SU-DHL-6 (cell line): Measurements from ENCODE around the gene ARHGAP21.

Experiments
- H2AFZ ChIP-seq: fragments of 200-600 bp; sonication (generic); 2 replicates; pipeline ENCODE4 v1.6.1; 2014; ENCODE audit warnings: low read depth, mild to moderate bottlenecking, moderate library complexity, mixed read lengths, antibody characterized with exemption, low read length; ENCODE audit not compliant: severe bottlenecking
- H3F3A ChIP-seq: fragments of 200-600 bp; shearing (Covaris generic); 2 replicates; pipeline ENCODE4 v1.6.0; 2016; ENCODE audit warnings: antibody characterized with exemption, mild to moderate bottlenecking; ENCODE audit not compliant: insufficient read depth
- H3K27ac ChIP-seq: fragments of 200-600 bp; sonication (generic); 2 replicates; pipeline ENCODE4 v1.5.1; 2016; ENCODE audit warnings: low read depth, mild to moderate bottlenecking, low read length, moderate library complexity, mixed read lengths
- H3K27me3 ChIP-seq: fragments of 200-600 bp; sonication (generic), shearing (Covaris generic); 2 replicates; pipeline ENCODE4 v1.6.0; 2014; ENCODE audit warnings: mild to moderate bottlenecking, low read length
- H3K36me3 ChIP-seq: fragments of 200-600 bp; sonication (generic); 2 replicates; pipeline ENCODE4 v1.6.1; 2014; ENCODE audit warnings: mild to moderate bottlenecking, low read length, mixed read lengths
- H3K4me2 ChIP-seq: fragments of 300-600, 200-600 bp; shearing (Covaris generic), sonication (generic); 2 replicates; pipeline ENCODE4 v1.6.0; 2014; ENCODE audit warnings: low read length, low read depth, mild to moderate bottlenecking; ENCODE audit not compliant: poor library complexity, severe bottlenecking
- H3K4me3 ChIP-seq: fragments of 200-600 bp; sonication (generic); 2 replicates; pipeline ENCODE4 v1.5.1; 2014; ENCODE audit warnings: antibody characterized with exemption, low read length, mild to moderate bottlenecking, mixed read lengths; ENCODE audit not compliant: insufficient read depth, poor library complexity, severe bottlenecking
- H3K79me2 ChIP-seq: fragments of 200-600 bp; sonication (generic); 2 replicates; pipeline ENCODE4 v1.6.1; 2014; ENCODE audit warnings: mild to moderate bottlenecking, low read length, moderate library complexity; ENCODE audit not compliant: insufficient read depth
- H3K9ac ChIP-seq: fragments of 200-600 bp; sonication (generic); 2 replicates; pipeline ENCODE4 v1.7.0; 2014; ENCODE audit warnings: mild to moderate bottlenecking, low read length
- H3K9me2 ChIP-seq: fragments of 200-600 bp; sonication (generic); replicated peaks from 2 replicates; pipeline ENCODE4 v1.6.1; 2014; ENCODE audit warnings: low read length; ENCODE audit not compliant: insufficient read depth
- H3K9me3 ChIP-seq: fragments of 200-600 bp; sonication (generic); 2 replicates; pipeline ENCODE4 v1.6.1; 2014; ENCODE audit warnings: low read length, mixed read lengths; ENCODE audit not compliant: insufficient read depth
- H4K20me1 ChIP-seq: fragments of 200-600 bp; sonication (generic); 2 replicates; pipeline ENCODE4 v1.6.1; 2014; ENCODE audit warnings: low read depth, mild to moderate bottlenecking, antibody characterized with exemption, low read length, moderate library complexity, mixed read lengths
- CTCF ChIP-seq: fragments of 200-600 bp; sonication (generic); IDR thresholded peaks from one replicate; pipeline ENCODE4 v1.5.1; 2017; ENCODE audit warnings: antibody characterized with exemption, mild to moderate bottlenecking, low read length, moderate library complexity; ENCODE audit not compliant: insufficient read depth, poor library complexity, severe bottlenecking
- EZH2phosphoT487 ChIP-seq: fragments of 200-600 bp; sonication (generic), shearing (Covaris generic); conservative IDR thresholded peaks from 2 replicates; pipeline ENCODE4 v1.6.1; 2018; ENCODE audit warnings: mild to moderate bottlenecking, antibody characterized with exemption, low read length, moderate library complexity, mixed read lengths

The ARHGAP21 gene

GRCh38 chr10:24597961-24598360 lies 125.7 kb downstream of the ARHGAP21 start:
- H3K27me3 ChIP-seq = no peaks in the 10 kb centered on the region
- H3K9me2 ChIP-seq = no peaks in the 10 kb centered on the region
- no peaks in the 10 kb centered on the region for H3K36me3 ChIP-seq
- no peak overlapping the region for H2AFZ ChIP-seq
- H3K9me3 ChIP-seq = no peaks in the 10 kb centered on the region
- no peak overlapping the region for H3K4me3 ChIP-seq
- H3F3A ChIP-seq = no peaks in the 10 kb centered on the region
- no peak overlapping the region for H3K27ac ChIP-seq
- no peak overlapping the region for H3K9ac ChIP-seq
- no peak overlapping the region for H3K4me2 ChIP-seq
- TF ChIP-seq CTCF (no peak), EZH2phosphoT487 (no peak)
- no peaks in the 10 kb centered on the region for H3K79me2 ChIP-seq
- no peaks in the 10 kb centered on the region for H4K20me1 ChIP-seq

- Histone ChIP-seq H3K36me3 (no peaks in the 10 kb centered on the region), H3K4me3 (no peak overlapping the region), H3K27ac (no peak overlapping the region)
These were observed 126.3 kb downstream of the ARHGAP21 start for GRCh38 chr10:24597426-24597825.

GRCh38 chr10:24596217-24596930 lies 127.3 kb downstream of the ARHGAP21 start:
- no peak overlapping the region for H3K4me3 ChIP-seq
- no peak overlapping the region for H3K4me2 ChIP-seq
- H3K27ac ChIP-seq = no peak overlapping the region
- no peaks in the 10 kb centered on the region for H4K20me1 ChIP-seq
- no peaks in the 10 kb centered on the region for H3K9me3 ChIP-seq
- no peaks in the 10 kb centered on the region for H3K79me2 ChIP-seq
- no peaks in the 10 kb centered on the region for H3K27me3 ChIP-seq
- H3K9me2 ChIP-seq = no peaks in the 10 kb centered on the region
- H3F3A ChIP-seq = no peaks in the 10 kb centered on the region
- no peak for TF ChIP-seq EZH2phosphoT487
- TF ChIP-seq CTCF = no peak
- no peaks in the 10 kb centered on the region for H3K36me3 ChIP-seq
- no peak overlapping the region for H2AFZ ChIP-seq
- H3K9ac ChIP-seq = no peak overlapping the region

More at GRCh38 chr10:24597426-24597825, 126.3 kb downstream of the ARHGAP21 start:
- H3K4me2 ChIP-seq = no peak overlapping the region
- no peaks in the 10 kb centered on the region for H3K27me3 ChIP-seq
- H3F3A ChIP-seq = no peaks in the 10 kb centered on the region
- no peak for TF ChIP-seq CTCF
- no peak for TF ChIP-seq EZH2phosphoT487
- H3K9me2 ChIP-seq = no peaks in the 10 kb centered on the region
- H3K9ac ChIP-seq = no peak overlapping the region
- H4K20me1 ChIP-seq = no peaks in the 10 kb centered on the region
- H3K79me2 ChIP-seq = no peaks in the 10 kb centered on the region
- H2AFZ ChIP-seq = no peak overlapping the region
- H3K9me3 ChIP-seq = no peaks in the 10 kb centered on the region
